ENCODE measurements around the gene DCUN1D2.
"Not testable (repeated sequence)": the region's sequence is repeated elsewhere in the genome, so short reads cannot be mapped to it uniquely, and the experiment has no call there.

The DCUN1D2 gene

GRCh38 chr13:113490496-113491417 is at the start of gene DCUN1D2:
Gene DCUN1D2, minus strand, starts transcription at chr13:113490711. Its CDS starts 42 bp downstream, at chr13:113490669.
- DNase-seq (ENCODE audit: low read depth in 3 of 3), result peak; percentile 38 to 70 (median 44)

GRCh38 chr13:113539822-113540221 is 49.3 kb upstream of the DCUN1D2 start:
- no peak for DNase-seq (ENCODE audit: low read depth in 3 of 3)

GRCh38 chr13:113539176-113539575 is 48.7 kb upstream of the DCUN1D2 start:
- DNase-seq (ENCODE audit: low read depth in 3 of 3), result no peak

- DNase-seq (ENCODE audit: low read depth in 3 of 3), result no peak
Observed at GRCh38 chr13:113538689-113539058, 48.2 kb upstream of the DCUN1D2 start.

- no peak for DNase-seq (ENCODE audit: low read depth in 3 of 3)
Observed at GRCh38 chr13:113537909-113538688, 47.6 kb upstream of the DCUN1D2 start.

GRCh38 chr13:113537205-113537604 is 46.7 kb upstream of the DCUN1D2 start:
- no peak for DNase-seq (ENCODE audit: low read depth in 3 of 3)

GRCh38 chr13:113536461-113537110 is 46.1 kb upstream of the DCUN1D2 start:
- DNase-seq (ENCODE audit: low read depth in 3 of 3), result no peak

- no peak for DNase-seq (ENCODE audit: low read depth in 3 of 3)
Observed at GRCh38 chr13:113535381-113535781, 44.9 kb upstream of the DCUN1D2 start.

GRCh38 chr13:113534236-113534860 is 43.8 kb upstream of the DCUN1D2 start:
- no peak for DNase-seq (ENCODE audit: low read depth in 3 of 3)

GRCh38 chr13:113533161-113533840 is 42.8 kb upstream of the DCUN1D2 start:
- DNase-seq (ENCODE audit: low read depth in 3 of 3), result no peak

- DNase-seq (ENCODE audit: low read depth in 3 of 3), result no peak
Observed at GRCh38 chr13:113532156-113532806, 41.8 kb upstream of the DCUN1D2 start.

GRCh38 chr13:113531041-113531873 is 40.7 kb upstream of the DCUN1D2 start:
- DNase-seq (ENCODE audit: low read depth in 3 of 3), result no peak

GRCh38 chr13:113528813-113529180 is 38.3 kb upstream of the DCUN1D2 start:
- no peak for DNase-seq (ENCODE audit: low read depth in 3 of 3)

GRCh38 chr13:113528101-113528812 is 37.7 kb upstream of the DCUN1D2 start:
- no peak for DNase-seq (ENCODE audit: low read depth in 3 of 3)

GRCh38 chr13:113527272-113527958 is 36.9 kb upstream of the DCUN1D2 start:
- DNase-seq (ENCODE audit: low read depth in 3 of 3), result no peak

- no peak for DNase-seq (ENCODE audit: low read depth in 3 of 3)
Observed at GRCh38 chr13:113526466-113527220, 36.1 kb upstream of the DCUN1D2 start.

GRCh38 chr13:113522438-113522837 is 31.9 kb upstream of the DCUN1D2 start:
- DNase-seq (ENCODE audit: low read depth in 3 of 3), result not testable (repeated sequence)

GRCh38 chr13:113520571-113520970 is 30.1 kb upstream of the DCUN1D2 start:
- DNase-seq (ENCODE audit: low read depth in 3 of 3), result no peak
